K562 (cell line): Measurements from ENCODE around the gene KCNK6. TPM values are rescaled to one million over a fixed set of nuclear protein-coding genes. Genes with fewer than 3 reads are reported as not detected.

Experiments used
- ATAC-seq: fragments of 200-7000 bp; cut with Tn5 transposase; 3 replicates; pipeline ENCODE4 v1.9.1; 2020; ENCODE audit warnings: moderate library complexity
- BruUV-seq: library from RNA; stranded (reverse); fragments of 400-500 nt; replicated peaks from 2 replicates; lab custom pipeline; 2021; lab: Mats Ljungman, UMichigan
- CTCF ChIA-PET: fragments of 300-600 bp; formaldehyde crosslinking; extraction: SDS; loops from one replicate; lab custom pipeline; 2021; ENCODE audit warnings: low intra/inter-chr PET ratio; lab: Yijun Ruan, JAX
- POLR2A ChIA-PET: fragments of 300-600, 350-650 bp; sonication (Branson Sonifier 250); formaldehyde crosslinking; extraction: SDS; loops from one replicate; lab custom pipeline; 2021; ENCODE audit warnings: antibody characterized with exemption, inconsistent platforms; lab: Yijun Ruan, JAX
- DNase-seq, 4 experiments: peaks; one replicate each; pipeline versions ENCODE4 v3.0.0 to v3.0.0-alpha.2; 2011 to 2018; ENCODE audit warnings: low spot score in 3 of 4, mixed read lengths in 3 of 4; ENCODE audit errors: extremely low read depth in 1 of 4
- FAIRE-seq: peaks from 2 replicates; lab custom pipeline; 2011; peaks lifted over from hg19 to GRCh38; lab: Jason Lieb, UNC
- H2AFZ ChIP-seq: 2 replicates; pipeline ENCODE4 v1.6.0; 2011; ENCODE audit warnings: low read depth, low read length, control low read depth, inconsistent platforms
- H3K27ac ChIP-seq: fragments of 200-600 bp; 3 replicates; pipeline ENCODE4 v1.8.0; 2011; ENCODE audit warnings: low read depth, mild to moderate bottlenecking, control low read depth, inconsistent platforms, low read length, moderate library complexity, mixed read lengths; ENCODE audit errors: extremely low read depth
- H3K27me3 ChIP-seq, 2 experiments: fragments of 300-600 bp in 1 of 2; 2 replicates in 1 of 2; 3 replicates in 1 of 2; pipeline versions ENCODE4 v1.6.0 to v1.8.0; 2011; ENCODE audit warnings: inconsistent platforms in 2 of 2, low read length in 2 of 2, mild to moderate bottlenecking in 1 of 2, mixed read lengths in 1 of 2, moderate library complexity in 1 of 2; ENCODE audit not compliant: control insufficient read depth in 2 of 2, insufficient read depth in 2 of 2
- H3K36me3 ChIP-seq: fragments of 300-600 bp; 3 replicates; pipeline ENCODE4 v1.8.0; 2011; ENCODE audit warnings: mild to moderate bottlenecking, low read length, inconsistent platforms; ENCODE audit not compliant: control insufficient read depth, insufficient read depth
- H3K4me1 ChIP-seq, 2 experiments: fragments of 200-600 bp in 1 of 2; replicated peaks in 1 of 2; 2 replicates in 1 of 2; 3 replicates in 1 of 2; pipeline versions ENCODE4 v1.5.1 to v1.8.0; 2011; ENCODE audit warnings: inconsistent platforms in 2 of 2, low read length in 2 of 2, mild to moderate bottlenecking in 1 of 2, mixed read lengths in 1 of 2, moderate library complexity in 1 of 2; ENCODE audit not compliant: control insufficient read depth in 2 of 2, insufficient read depth in 2 of 2
- H3K4me2 ChIP-seq: 2 replicates; pipeline ENCODE4 v1.6.1; 2011; ENCODE audit warnings: low read length, control low read depth, inconsistent platforms, mixed read lengths; ENCODE audit not compliant: insufficient read depth
- H3K4me3 ChIP-seq: fragments of 200-600 bp; sonication (generic), shearing (Covaris generic); 2 replicates; pipeline ENCODE4 v1.5.1; 2016; ENCODE audit warnings: control low read depth, inconsistent platforms
- H3K79me2 ChIP-seq: fragments of 200-600 bp; 3 replicates; pipeline ENCODE4 v1.8.0; 2011; ENCODE audit warnings: low read length, inconsistent platforms; ENCODE audit not compliant: control insufficient read depth, insufficient read depth
- H3K9ac ChIP-seq, 2 experiments: 2 replicates each; pipeline versions ENCODE4 v1.6.0 to v1.6.1; 2011; ENCODE audit warnings: low read depth in 2 of 2, low read length in 2 of 2, control low read depth in 1 of 2, inconsistent platforms in 1 of 2, mild to moderate bottlenecking in 1 of 2, mixed read lengths in 1 of 2; ENCODE audit not compliant: insufficient read depth in 1 of 2
- H3K9me1 ChIP-seq: one replicate; pipeline ENCODE4 v1.6.0; 2011; ENCODE audit warnings: inconsistent platforms, mild to moderate bottlenecking, low read length, moderate library complexity; ENCODE audit not compliant: control insufficient read depth, insufficient read depth
- H3K9me3 ChIP-seq: replicated peaks from 2 replicates; pipeline ENCODE4 v1.5.1; 2011; ENCODE audit warnings: low read depth, low read length, inconsistent platforms; ENCODE audit not compliant: control insufficient read depth, insufficient read depth
- H4K20me1 ChIP-seq: replicated peaks from 2 replicates; pipeline ENCODE4 v1.6.1; 2011; ENCODE audit warnings: low read length, inconsistent platforms, mixed read lengths; ENCODE audit not compliant: control insufficient read depth, insufficient read depth
- BRF2 ChIP-seq: IDR thresholded peaks from 3 replicates; pipeline ENCODE4 v1.6.1; 2011; ENCODE audit warnings: borderline replicate concordance, mild to moderate bottlenecking; ENCODE audit not compliant: insufficient read length, insufficient read depth
- CXXC5 ChIP-seq: fragments of 250-450 bp; sonication (Bioruptor Pico); IDR thresholded peaks from 2 replicates; pipeline ENCODE4 v1.8.0; 2022; ENCODE audit warnings: inconsistent platforms, mild to moderate bottlenecking, moderate library complexity
- DLX4 ChIP-seq: fragments of 250-450 bp; sonication (Bioruptor Pico); IDR thresholded peaks from 2 replicates; pipeline ENCODE4 v1.6.1; 2021; ENCODE audit warnings: mild to moderate bottlenecking
- E2F8 ChIP-seq: fragments of 450-650 bp; IDR thresholded peaks from 2 replicates; pipeline ENCODE4 v1.7.1; 2018; ENCODE audit warnings: mild to moderate bottlenecking, low read depth; ENCODE audit not compliant: partially characterized antibody
- HDGF ChIP-seq: fragments of 450-650 bp; IDR thresholded peaks from 2 replicates; pipeline ENCODE4 v1.6.1; 2016
- MTA2 ChIP-seq: fragments of 450-650 bp; IDR thresholded peaks from 2 replicates; pipeline ENCODE4 v1.6.1; 2016; ENCODE audit warnings: low read depth
- NCOR1 ChIP-seq: fragments of 450-650 bp; IDR thresholded peaks from 2 replicates; pipeline ENCODE4 v1.6.1; 2016; ENCODE audit warnings: mild to moderate bottlenecking, moderate library complexity
- NEUROD1 ChIP-seq: fragments of 150-350 bp; IDR thresholded peaks from 2 replicates; pipeline ENCODE4 v1.6.1; 2014; ENCODE audit warnings: borderline replicate concordance, low read length, low read depth; ENCODE audit not compliant: partially characterized antibody
- PHF21A ChIP-seq: fragments of 450-650 bp; IDR thresholded peaks from 2 replicates; pipeline ENCODE4 v1.6.1; 2017; ENCODE audit warnings: low read depth, borderline replicate concordance
- POLR3G ChIP-seq: IDR thresholded peaks from 2 replicates; pipeline ENCODE4 v1.6.1; 2011; ENCODE audit not compliant: insufficient read length, insufficient replicate concordance; ENCODE audit errors: extremely low read depth
- RAD51 ChIP-seq: fragments of 450-650 bp; IDR thresholded peaks from 2 replicates; pipeline ENCODE4 v1.7.1; 2016; ENCODE audit warnings: low read depth, mild to moderate bottlenecking, borderline replicate concordance
- SP2 ChIP-seq: IDR thresholded peaks from 2 replicates; pipeline ENCODE4 v1.6.1; 2011; ENCODE audit warnings: mild to moderate bottlenecking, low read depth, low read length, moderate library complexity; ENCODE audit not compliant: poor library complexity, severe bottlenecking; ENCODE audit errors: extremely low read depth
- TARDBP ChIP-seq: fragments of 450-650 bp; IDR thresholded peaks from 2 replicates; pipeline ENCODE4 v1.6.1; 2016
- TFAM ChIP-seq: fragments of 250-450 bp; sonication (Bioruptor Pico); conservative IDR thresholded peaks from 2 replicates; pipeline ENCODE4 v1.5.0; 2021; ENCODE audit warnings: mild to moderate bottlenecking, moderate library complexity
- ZNF512 ChIP-seq: IDR thresholded peaks from 2 replicates; pipeline ENCODE4 v1.6.1; 2016; ENCODE audit warnings: missing genetic modification characterization, missing compliant biosample characterization
- ZNF586 ChIP-seq: fragments of 450-650 bp; formaldehyde crosslinking; conservative IDR thresholded peaks from 2 replicates; pipeline ENCODE4 v1.4.0; 2020; ENCODE audit warnings: mild to moderate bottlenecking, moderate library complexity
- WGBS: fragments of 100-300 bp; shearing (Covaris generic); methylation state at CpG from one replicate; pipeline ENCODE4 v1.1.6; 2016; ENCODE audit warnings: low coverage, mixed read lengths; ENCODE audit not compliant: insufficient coverage; ENCODE audit errors: missing lambda C conversion rate; 5-methylcytosine and 5-hydroxymethylcytosine counted together
- in situ Hi-C: fragments of 300-500 bp; cut with MboI; formaldehyde crosslinking; loops from 4 replicates; pipeline ENCODE4 v1.15.0; 2018; ENCODE audit warnings: inconsistent platforms, mixed read lengths
- intact Hi-C: fragments of 100-400 bp; cut with micrococcal nuclease; formaldehyde crosslinking; loops from 2 replicates; pipeline ENCODE4 v1.14.2; 2022
- polyA plus RNA-seq, 8 experiments: library from polyadenylated mRNA; depleted of rRNA in 4 of 8; stranded (reverse) in 5 of 8; unstranded in 3 of 8; fragments of >200 nt; fragmentation: Nextera tagmentation in 2 of 8; fragmentation: Illumina TruSeq in 1 of 8; extraction: Ambion mirVana in 2 of 8; extraction: Trizol in 1 of 8; gene quantifications; 2 replicates each; pipeline versions ENCODE4 v1.2.1 to v1.2.3, GENCODE V29; 2011 to 2014; ENCODE audit warnings: inconsistent platforms in 1 of 8, missing spikeins in 1 of 8
- total RNA-seq, 7 experiments: library from RNA; depleted of rRNA in 6 of 7; stranded (reverse); fragments of >200 nt in 6 of 7; fragmentation: Illumina TruSeq in 2 of 7; extraction: Trizol in 2 of 7; gene quantifications; 2 replicates each; pipeline versions ENCODE4 v1.2.1 to v1.2.3, GENCODE V29; 2011 to 2021; ENCODE audit warnings: low replicate concordance in 1 of 7

Gene KCNK6
- total and polyA plus RNA-seq, 9 of the 15 experiments (the other 6 are each of a cell fraction or from before 2014, with no cell fraction given): 0.05 to 0.42 (median 0.15) TPM

GRCh38 chr19:38290631-38291147 lies 29.0 kb upstream of the KCNK6 start (continued):
- no peak for TF ChIP-seq BRF2

GRCh38 chr19:38291855-38292254 lies 27.8 kb upstream of the KCNK6 start:
- H3K4me1 ChIP-seq: peaks cover 0 to 26% of the 10 kb centered on the region in 2 experiments; a peak in 2 of 5 replicates
- BruUV-seq: no TSS peak
- FAIRE-seq (no peak), DNase-seq (no peak), ATAC-seq (no peak)
- peak overlapping the region; percentile 35 for H2AFZ ChIP-seq
- no peaks in the 10 kb centered on the region for H3K9me1 ChIP-seq
- no peaks in the 10 kb centered on the region for H4K20me1 ChIP-seq
- no peaks in the 10 kb centered on the region for H3K9me3 ChIP-seq
- no peak overlapping the region for H3K4me2 ChIP-seq
- H3K79me2 ChIP-seq: no peaks in the 10 kb centered on the region
- intact Hi-C loops: no loop called here
- in situ Hi-C loops: no loop called here
- CTCF ChIA-PET: no interaction called here
- no peak overlapping the region for H3K27ac ChIP-seq
- 66% methylated on average over 15 of the region's 15 CpGs for WGBS
- no peak overlapping the region; a peak in 1 of 4 replicates for H3K9ac ChIP-seq
- POLR2A ChIA-PET: interaction anchor here (1.1 to 1.8 kb wide), 2 partner anchors 14 to 22 kb away, joined by 3 to 6 read pairs; no protein-coding TSS in a partner anchor
- H3K27me3 ChIP-seq: no peaks in the 10 kb centered on the region
- no peak overlapping the region for H3K4me3 ChIP-seq
- H3K36me3 ChIP-seq: no peaks in the 10 kb centered on the region
- TF ChIP-seq SP2 (no peak), ZNF586 (CRISPR knock-in tag) (no peak), E2F8 (no peak), TARDBP (no peak), RAD51 (no peak), CXXC5 (no peak), NCOR1 (no peak), TFAM (CRISPR knock-in tag) (no peak), NEUROD1 (no peak), HDGF (no peak), DLX4 (no peak), POLR3G (no peak), MTA2 (no peak), ZNF512 (no peak), PHF21A (no peak)
